Brain microvascular endothelial cell (primary cell): ENCODE results near the gene NUDT14.

Experiments
- DNase-seq: peaks from one replicate; pipeline ENCODE4 v3.0.0-alpha.2; 2020
- H3K27ac ChIP-seq: fragments of 250-450 bp; sonication (Bioruptor Pico); 2 replicates; pipeline ENCODE4 v1.5.1; 2020; ENCODE audit warnings: mild to moderate bottlenecking, moderate library complexity
- H3K27me3 ChIP-seq: fragments of 250-450 bp; sonication (Bioruptor Pico); replicated peaks from 2 replicates; pipeline ENCODE4 v1.5.1; 2020; ENCODE audit warnings: mild to moderate bottlenecking
- H3K36me3 ChIP-seq: fragments of 250-450 bp; sonication (Bioruptor Pico); replicated peaks from 2 replicates; pipeline ENCODE4 v1.5.1; 2020; ENCODE audit warnings: mild to moderate bottlenecking
- H3K4me3 ChIP-seq: 2 replicates; pipeline ENCODE4 v1.5.1; 2011; ENCODE audit warnings: low read depth, mild to moderate bottlenecking, control low read depth, low read length, moderate library complexity
- in situ Hi-C: cut with HindIII; loops from 2 replicates; pipeline ENCODE4 v1.10.0; 2017; ENCODE audit warnings: low sequenced_read_pairs, low pct_ligation_motif_present
- TF ChIP-seq, protein P1 (sequence below): IDR thresholded peaks from 2 replicates; pipeline ENCODE4 v1.5.1; 2011; ENCODE audit warnings: low read depth, mild to moderate bottlenecking, moderate library complexity, low read length, control low read depth, inconsistent platforms; ENCODE audit errors: missing control alignments

The NUDT14 gene

DNA sequence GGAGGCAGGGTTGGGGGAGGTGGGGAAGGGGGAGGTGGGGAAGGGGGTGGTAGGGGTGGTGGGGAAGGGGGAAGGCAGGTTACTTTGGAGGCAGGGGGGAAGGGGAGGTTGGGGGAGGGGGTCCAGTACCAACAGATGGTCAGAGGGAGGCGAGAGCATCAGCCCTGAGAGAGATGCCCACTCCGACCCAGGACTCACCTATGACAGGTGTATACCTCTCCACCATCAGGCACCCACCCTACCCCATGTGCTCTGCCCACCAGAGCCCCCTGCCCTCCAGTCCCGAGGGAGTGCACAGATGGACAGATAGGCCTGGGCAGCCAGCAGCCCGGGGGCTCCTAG lies 31.1 kb downstream of the NUDT14 start:
- H3K36me3 ChIP-seq, result no peaks in the 10 kb centered on the region
- no peak overlapping the region for H3K4me3 ChIP-seq
- H3K27ac ChIP-seq, result no peak overlapping the region
- no peaks in the 10 kb centered on the region for H3K27me3 ChIP-seq
- no peak for DNase-seq
- in situ Hi-C loops, result no loop called here
- TF ChIP-seq, protein P1, sequence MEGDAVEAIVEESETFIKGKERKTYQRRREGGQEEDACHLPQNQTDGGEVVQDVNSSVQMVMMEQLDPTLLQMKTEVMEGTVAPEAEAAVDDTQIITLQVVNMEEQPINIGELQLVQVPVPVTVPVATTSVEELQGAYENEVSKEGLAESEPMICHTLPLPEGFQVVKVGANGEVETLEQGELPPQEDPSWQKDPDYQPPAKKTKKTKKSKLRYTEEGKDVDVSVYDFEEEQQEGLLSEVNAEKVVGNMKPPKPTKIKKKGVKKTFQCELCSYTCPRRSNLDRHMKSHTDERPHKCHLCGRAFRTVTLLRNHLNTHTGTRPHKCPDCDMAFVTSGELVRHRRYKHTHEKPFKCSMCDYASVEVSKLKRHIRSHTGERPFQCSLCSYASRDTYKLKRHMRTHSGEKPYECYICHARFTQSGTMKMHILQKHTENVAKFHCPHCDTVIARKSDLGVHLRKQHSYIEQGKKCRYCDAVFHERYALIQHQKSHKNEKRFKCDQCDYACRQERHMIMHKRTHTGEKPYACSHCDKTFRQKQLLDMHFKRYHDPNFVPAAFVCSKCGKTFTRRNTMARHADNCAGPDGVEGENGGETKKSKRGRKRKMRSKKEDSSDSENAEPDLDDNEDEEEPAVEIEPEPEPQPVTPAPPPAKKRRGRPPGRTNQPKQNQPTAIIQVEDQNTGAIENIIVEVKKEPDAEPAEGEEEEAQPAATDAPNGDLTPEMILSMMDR, result no peak

DNA sequence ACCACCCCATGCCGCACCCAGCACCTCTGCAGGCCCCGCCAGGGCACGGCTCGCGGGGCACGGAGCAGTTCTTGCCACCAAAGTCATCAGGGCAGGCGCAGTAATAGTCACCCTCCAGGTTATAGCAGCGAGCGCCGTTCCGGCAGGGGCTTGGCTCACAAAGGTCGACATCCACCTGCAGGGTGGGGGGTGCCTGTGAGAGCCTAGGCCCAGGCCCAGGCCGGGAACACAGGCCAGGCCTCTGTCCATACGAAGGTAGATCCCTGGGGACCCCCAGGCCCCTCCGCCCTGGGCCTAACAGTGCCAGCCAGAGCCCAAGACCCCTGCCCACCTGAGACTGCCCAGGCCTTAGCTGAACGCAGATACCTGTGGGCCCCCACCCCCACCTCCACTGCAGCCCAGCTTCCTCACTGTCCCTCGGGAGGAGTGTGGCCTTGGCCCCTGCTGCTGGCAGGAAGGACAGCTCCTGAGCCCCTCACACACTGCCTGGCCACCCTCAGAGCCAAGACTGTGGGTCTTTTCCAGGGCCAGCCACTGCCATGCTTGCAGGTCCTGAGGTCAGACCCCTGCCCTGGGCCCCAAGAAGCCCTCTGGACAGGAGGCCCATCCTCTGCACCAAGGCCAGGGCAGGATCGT lies 31.8 kb downstream of the NUDT14 start:
- Histone ChIP-seq H3K36me3 (no peaks in the 10 kb centered on the region), H3K27me3 (no peaks in the 10 kb centered on the region), H3K27ac (no peak overlapping the region), H3K4me3 (no peak overlapping the region)
- TF ChIP-seq, protein P1, result no peak
- in situ Hi-C loops, result no loop called here
- no peak for DNase-seq

DNA sequence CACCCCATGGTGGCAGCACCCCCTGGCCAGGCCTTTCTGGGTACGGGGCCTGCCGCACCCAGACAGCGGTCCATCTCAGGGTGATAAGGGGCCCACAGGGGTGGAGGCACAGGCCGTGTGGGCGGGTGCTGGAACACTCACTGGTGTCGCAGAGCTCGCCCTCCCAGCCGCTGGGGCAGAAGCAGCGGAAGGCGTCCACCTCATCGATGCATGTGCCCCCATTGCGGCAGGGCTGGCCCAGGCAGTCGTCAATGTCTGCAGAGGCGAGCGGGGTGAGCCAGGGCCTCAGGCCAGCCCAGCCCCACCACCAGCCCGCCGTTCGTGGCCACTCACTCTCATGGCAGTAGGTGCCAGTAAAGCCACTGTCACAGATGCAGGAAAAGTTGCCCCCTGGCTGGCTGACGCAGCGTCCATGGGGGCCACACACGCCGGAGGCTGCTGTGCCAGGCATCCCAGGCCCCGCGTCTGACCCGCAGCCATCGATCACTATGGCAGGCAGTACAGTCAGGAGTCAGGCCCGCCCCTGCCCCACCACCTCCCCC lies 32.4 kb downstream of the NUDT14 start:
- Histone ChIP-seq H3K4me3 (no peak overlapping the region), H3K27ac (no peak overlapping the region), H3K36me3 (no peaks in the 10 kb centered on the region), H3K27me3 (no peaks in the 10 kb centered on the region)
- TF ChIP-seq, protein P1, result no peak
- no peak for DNase-seq
- in situ Hi-C loops, result no loop called here

DNA sequence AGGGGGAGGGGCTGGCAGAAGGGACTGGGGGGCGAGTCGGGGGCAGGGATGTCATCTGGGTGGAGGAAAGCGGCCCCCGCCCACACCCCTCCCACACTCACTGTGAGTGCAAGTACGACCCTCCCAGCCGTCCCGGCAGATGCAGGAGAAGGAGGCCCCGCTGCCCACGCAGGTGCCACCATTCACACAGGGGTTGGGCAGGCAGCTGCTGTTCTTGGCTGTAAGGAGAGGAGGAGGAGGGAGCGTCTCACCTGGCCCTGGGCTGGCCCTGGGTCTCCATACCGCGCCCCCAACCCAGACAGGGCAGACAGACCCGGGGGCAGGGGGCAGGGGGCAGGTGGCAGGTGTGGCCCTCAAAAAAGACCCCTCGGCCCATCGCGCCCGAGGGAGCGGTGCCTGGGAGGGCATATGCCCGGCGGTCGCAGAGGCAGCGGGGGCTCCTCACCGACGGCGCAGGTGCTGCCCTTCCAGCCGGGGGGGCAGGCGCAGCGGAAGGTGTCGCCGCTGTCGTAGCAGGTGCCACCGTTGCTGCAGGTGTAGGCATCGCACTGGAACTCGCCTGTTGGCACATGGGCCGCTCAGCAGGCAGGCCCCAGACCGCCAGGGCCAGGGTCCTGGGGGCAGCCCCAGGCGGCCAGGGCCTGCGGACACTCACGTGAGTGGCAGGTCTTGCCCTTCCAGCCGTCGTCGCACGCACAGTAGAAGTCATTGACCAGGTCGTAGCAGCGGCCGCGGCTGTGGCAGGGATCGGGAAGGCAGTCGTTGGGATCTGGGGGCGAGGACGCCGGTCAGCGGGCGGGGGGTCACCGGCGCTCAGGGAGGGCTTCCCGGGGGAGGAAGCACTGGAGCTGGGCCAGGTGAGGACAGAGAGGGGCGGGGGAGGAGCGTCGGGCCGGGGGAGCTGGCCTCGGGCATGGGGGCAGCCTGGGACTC lies 33.2 kb downstream of the NUDT14 start:
- Histone ChIP-seq H3K27me3 (no peaks in the 10 kb centered on the region), H3K4me3 (no peak overlapping the region), H3K36me3 (no peaks in the 10 kb centered on the region), H3K27ac (no peak overlapping the region)
- in situ Hi-C loops, result no loop called here
- DNase-seq, result no peak
- TF ChIP-seq, protein P1, result no peak

DNA sequence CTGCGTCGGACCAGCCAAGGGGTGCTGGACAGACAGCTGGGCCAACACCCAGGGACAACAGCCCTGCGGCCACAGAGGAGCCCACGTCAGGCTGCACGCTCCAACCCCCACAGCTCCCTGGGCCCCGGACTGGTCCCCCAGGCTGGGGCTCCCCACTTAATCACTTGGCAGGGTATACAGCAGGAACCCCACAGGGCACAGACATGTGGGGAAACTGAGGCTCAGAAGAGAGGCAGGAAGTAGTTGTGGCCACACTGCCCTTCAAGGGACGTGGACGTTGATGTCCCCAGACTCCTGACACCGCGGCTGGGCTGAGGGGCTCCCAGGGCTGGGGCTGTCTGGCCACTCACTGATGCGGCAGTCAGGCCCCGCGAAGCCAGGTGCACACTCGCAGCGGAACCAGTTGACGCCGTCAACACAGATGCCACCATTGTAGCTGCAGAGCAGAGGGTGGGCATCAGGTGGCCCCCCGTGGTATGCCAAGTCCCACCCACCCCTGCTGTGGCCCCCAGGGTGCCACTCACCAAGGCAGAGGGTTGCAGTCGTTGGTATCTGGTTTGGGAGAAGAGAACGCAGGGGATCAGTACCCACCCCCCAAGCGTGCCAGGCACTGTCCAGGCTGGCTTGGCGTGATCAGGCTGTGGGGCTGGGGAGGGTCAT lies 34.0 kb downstream of the NUDT14 start:
- H3K4me3 ChIP-seq, result no peak overlapping the region
- no peak for DNase-seq
- no peak overlapping the region for H3K27ac ChIP-seq
- H3K27me3 ChIP-seq, result no peaks in the 10 kb centered on the region
- no peaks in the 10 kb centered on the region for H3K36me3 ChIP-seq
- in situ Hi-C loops, result no loop called here
- TF ChIP-seq, protein P1, result no peak
